ENCODE results near the gene ZNF181.

DNA sequence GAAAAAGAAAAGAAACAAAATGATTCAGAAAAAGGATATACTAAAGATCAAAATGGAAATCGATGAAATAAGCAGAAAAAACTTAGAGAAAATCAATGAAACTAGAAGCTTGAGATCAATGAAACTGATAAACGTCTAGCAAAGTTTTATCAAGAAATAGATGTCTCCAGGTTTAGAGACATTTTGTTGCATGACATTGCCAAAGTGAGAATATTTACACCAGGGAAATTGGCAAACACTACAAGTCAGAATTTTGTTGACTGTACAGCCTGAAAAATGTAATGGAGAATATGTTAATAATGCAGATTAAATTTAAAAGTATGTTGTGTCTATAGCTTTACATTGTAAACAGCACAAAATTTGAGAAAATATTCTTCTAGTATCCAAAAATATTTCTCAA is 44.3 kb downstream of the ZNF181 start:
- TF ChIP-seq, protein P1, sequence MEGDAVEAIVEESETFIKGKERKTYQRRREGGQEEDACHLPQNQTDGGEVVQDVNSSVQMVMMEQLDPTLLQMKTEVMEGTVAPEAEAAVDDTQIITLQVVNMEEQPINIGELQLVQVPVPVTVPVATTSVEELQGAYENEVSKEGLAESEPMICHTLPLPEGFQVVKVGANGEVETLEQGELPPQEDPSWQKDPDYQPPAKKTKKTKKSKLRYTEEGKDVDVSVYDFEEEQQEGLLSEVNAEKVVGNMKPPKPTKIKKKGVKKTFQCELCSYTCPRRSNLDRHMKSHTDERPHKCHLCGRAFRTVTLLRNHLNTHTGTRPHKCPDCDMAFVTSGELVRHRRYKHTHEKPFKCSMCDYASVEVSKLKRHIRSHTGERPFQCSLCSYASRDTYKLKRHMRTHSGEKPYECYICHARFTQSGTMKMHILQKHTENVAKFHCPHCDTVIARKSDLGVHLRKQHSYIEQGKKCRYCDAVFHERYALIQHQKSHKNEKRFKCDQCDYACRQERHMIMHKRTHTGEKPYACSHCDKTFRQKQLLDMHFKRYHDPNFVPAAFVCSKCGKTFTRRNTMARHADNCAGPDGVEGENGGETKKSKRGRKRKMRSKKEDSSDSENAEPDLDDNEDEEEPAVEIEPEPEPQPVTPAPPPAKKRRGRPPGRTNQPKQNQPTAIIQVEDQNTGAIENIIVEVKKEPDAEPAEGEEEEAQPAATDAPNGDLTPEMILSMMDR (optimal IDR thresholded peaks at IDR 0.05 in 1 of 3, IDR thresholded peaks at IDR 0.05 in 1 of 3, conservative IDR thresholded peaks at IDR 0.05 in 1 of 3; ENCODE audit: extremely low read depth in 1 of 3, insufficient read depth in 2 of 3, low read length in 3 of 3), result no peak
- no peak for TF ChIP-seq EZH2 (IDR thresholded peaks at IDR 0.05; ENCODE audit: low read length)

Measured in keratinocyte (primary cell).